ENCODE measurements around the gene CDK6. TPM values are rescaled to one million over a fixed set of nuclear protein-coding genes. Genes with fewer than 3 reads are reported as not detected.

The CDK6 gene
- total and polyA plus RNA-seq, 10 of the 15 experiments (the other 5 are each of a cell fraction or from before 2014, with no cell fraction given), result 8.0 to 118 (median 45.8) TPM

DNA sequence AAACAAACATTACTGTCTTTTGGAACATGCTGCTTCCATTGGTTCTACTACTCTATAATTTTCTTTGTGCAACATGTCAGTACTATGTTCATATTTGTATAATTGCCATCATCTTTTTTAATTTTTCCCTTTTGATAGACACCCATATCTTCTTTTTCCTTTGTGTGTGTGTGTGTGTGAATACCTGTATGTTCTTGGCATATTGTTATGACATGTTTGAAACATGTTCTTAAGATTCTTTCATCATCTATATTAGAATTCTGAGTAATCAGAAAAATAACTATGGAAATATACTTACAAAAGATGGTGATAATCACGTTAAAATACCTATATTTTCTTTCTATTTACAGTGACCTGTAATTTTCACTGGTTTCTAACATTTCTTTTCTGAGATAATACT is 3.5 kb upstream of the CDK6 start:
- ATAC-seq, result no peak
- Histone ChIP-seq H3K4me1 (ENCODE audit: control insufficient read depth, insufficient read depth, low read length) (no peaks in the 10 kb centered on the region), H3K36me3 (ENCODE audit: control insufficient read depth in 2 of 2, insufficient read depth in 2 of 2, low read length in 1 of 2) (no peaks in the 10 kb centered on the region), H3K4me2 (ENCODE audit: control insufficient read depth, insufficient read depth) (no peak overlapping the region), H3K4me3 (no peak overlapping the region), H3K27ac (ENCODE audit: control insufficient read depth, insufficient read depth) (no peak overlapping the region), H2AFZ (ENCODE audit: control insufficient read depth, low read depth, low read length) (no peak overlapping the region), H4K20me1 (ENCODE audit: control insufficient read depth, insufficient read depth) (no peaks in the 10 kb centered on the region), H3K27me3 (replicated peaks in 1 of 2; ENCODE audit: control insufficient read depth in 2 of 2, insufficient read depth in 2 of 2, low read length in 1 of 2) (no peaks in the 10 kb centered on the region), H3K9ac (ENCODE audit: control insufficient read depth, insufficient read depth, low read length) (no peak overlapping the region), H3K9me3 (replicated peaks; ENCODE audit: control insufficient read depth, insufficient read depth, low read length) (no peaks in the 10 kb centered on the region; the same call in 2 of the 3 replicates), H3K79me2 (ENCODE audit: control insufficient read depth, insufficient read depth, low read length) (peaks cover 11% of the 10 kb centered on the region)
- FAIRE-seq, result no peak
- no TSS peak for BruUV-seq (replicated peaks)
- TF ChIP-seq MEF2B (IDR thresholded peaks at IDR 0.05; ENCODE audit: partially characterized antibody, poor library complexity, severe bottlenecking) (no peak), KLF5 (IDR thresholded peaks at IDR 0.05; ENCODE audit: partially characterized antibody) (no peak), IKZF2 (IDR thresholded peaks at IDR 0.05) (no peak), RB1 (IDR thresholded peaks at IDR 0.05; ENCODE audit: borderline replicate concordance) (no peak), KDM1A (IDR thresholded peaks at IDR 0.05; ENCODE audit: borderline replicate concordance) (no peak), POLR2AphosphoS2 (IDR thresholded peaks at IDR 0.05; ENCODE audit: low read depth, low read length) (no peak), TAF1 (IDR thresholded peaks at IDR 0.05; ENCODE audit: borderline replicate concordance, low read depth, low read length) (no peak), MTA2 (IDR thresholded peaks at IDR 0.05; ENCODE audit: low read depth) (no peak), IKZF1 (conservative IDR thresholded peaks at IDR 0.05) (no peak), SIX5 (IDR thresholded peaks at IDR 0.05; ENCODE audit: low read depth, low read length, severe bottlenecking) (no peak), ZNF622 (IDR thresholded peaks at IDR 0.05) (no peak), TARDBP (IDR thresholded peaks at IDR 0.05; ENCODE audit: borderline replicate concordance) (no peak), YY1 (IDR thresholded peaks at IDR 0.05; ENCODE audit: low read depth, low read length) (no peak), WRNIP1 (IDR thresholded peaks at IDR 0.05; ENCODE audit: borderline replicate concordance, low read depth, low read length) (no peak), CHD1 (IDR thresholded peaks at IDR 0.05; ENCODE audit: low read depth, low read length) (no peak), ZBED1 (IDR thresholded peaks at IDR 0.05; ENCODE audit: borderline replicate concordance) (no peak), JUNB (IDR thresholded peaks at IDR 0.05) (no peak), ETV6 (conservative IDR thresholded peaks at IDR 0.05 in 1 of 2, IDR thresholded peaks at IDR 0.05 in 1 of 2; ENCODE audit: borderline replicate concordance in 1 of 2, low read depth in 1 of 2) (no peak)
- TF ChIP-seq, protein P1, sequence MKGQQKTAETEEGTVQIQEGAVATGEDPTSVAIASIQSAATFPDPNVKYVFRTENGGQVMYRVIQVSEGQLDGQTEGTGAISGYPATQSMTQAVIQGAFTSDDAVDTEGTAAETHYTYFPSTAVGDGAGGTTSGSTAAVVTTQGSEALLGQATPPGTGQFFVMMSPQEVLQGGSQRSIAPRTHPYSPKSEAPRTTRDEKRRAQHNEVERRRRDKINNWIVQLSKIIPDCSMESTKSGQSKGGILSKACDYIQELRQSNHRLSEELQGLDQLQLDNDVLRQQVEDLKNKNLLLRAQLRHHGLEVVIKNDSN (IDR thresholded peaks at IDR 0.05; ENCODE audit: borderline replicate concordance, extremely low read length, insufficient read depth, low read depth, low read length), result no peak
- TF ChIP-seq, protein P2, sequence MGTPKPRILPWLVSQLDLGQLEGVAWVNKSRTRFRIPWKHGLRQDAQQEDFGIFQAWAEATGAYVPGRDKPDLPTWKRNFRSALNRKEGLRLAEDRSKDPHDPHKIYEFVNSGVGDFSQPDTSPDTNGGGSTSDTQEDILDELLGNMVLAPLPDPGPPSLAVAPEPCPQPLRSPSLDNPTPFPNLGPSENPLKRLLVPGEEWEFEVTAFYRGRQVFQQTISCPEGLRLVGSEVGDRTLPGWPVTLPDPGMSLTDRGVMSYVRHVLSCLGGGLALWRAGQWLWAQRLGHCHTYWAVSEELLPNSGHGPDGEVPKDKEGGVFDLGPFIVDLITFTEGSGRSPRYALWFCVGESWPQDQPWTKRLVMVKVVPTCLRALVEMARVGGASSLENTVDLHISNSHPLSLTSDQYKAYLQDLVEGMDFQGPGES (IDR thresholded peaks at IDR 0.05), result no peak
- CTCF ChIA-PET, result interaction anchor here (1.3 kb wide), 1 partner anchor 218 kb away, joined by 3 read pairs; no protein-coding TSS in a partner anchor
- intact Hi-C loops (cut with micrococcal nuclease; ENCODE audit: unreplicated experiment), result no loop called here
- POLR2A ChIA-PET, result no interaction called here
- RAD21 ChIA-PET (ENCODE audit: unreplicated experiment), result interaction anchor here (1.5 to 3.1 kb wide), 4 partner anchors 10 to 219 kb away, joined by 3 to 14 read pairs (median 6); no protein-coding TSS in a partner anchor
- 89% methylated on average over 1 of the region's 1 CpG for WGBS (ENCODE audit: insufficient coverage, insufficient replicate concordance, low lambda C conversion rate, missing lambda C conversion rate)
- in situ Hi-C loops (cut with MboI), result loop anchor here (10.0 kb wide), 1 partner anchor 215 kb away; no protein-coding TSS in a partner anchor
- DNase-seq (ENCODE audit: low read depth, low spot score), result no peak
- SMC1A ChIA-PET (ENCODE audit: uncharacterized antibody, unreplicated experiment), result interaction anchor here (0.6 to 1.6 kb wide), 6 partner anchors 8 to 239 kb away, joined by 3 to 4 read pairs (median 4); no protein-coding TSS in a partner anchor

Measured in GM12878 (cell line).